Dedifferentiated amniotic fluid mesenchymal stem cell (primary cell): ENCODE results near the gene KCNN3.

Experiments used
- DNase-seq: peaks from one replicate; pipeline ENCODE4 v3.0.0-alpha.2; 2016; ENCODE audit errors: extremely low spot score

The KCNN3 gene

DNA sequence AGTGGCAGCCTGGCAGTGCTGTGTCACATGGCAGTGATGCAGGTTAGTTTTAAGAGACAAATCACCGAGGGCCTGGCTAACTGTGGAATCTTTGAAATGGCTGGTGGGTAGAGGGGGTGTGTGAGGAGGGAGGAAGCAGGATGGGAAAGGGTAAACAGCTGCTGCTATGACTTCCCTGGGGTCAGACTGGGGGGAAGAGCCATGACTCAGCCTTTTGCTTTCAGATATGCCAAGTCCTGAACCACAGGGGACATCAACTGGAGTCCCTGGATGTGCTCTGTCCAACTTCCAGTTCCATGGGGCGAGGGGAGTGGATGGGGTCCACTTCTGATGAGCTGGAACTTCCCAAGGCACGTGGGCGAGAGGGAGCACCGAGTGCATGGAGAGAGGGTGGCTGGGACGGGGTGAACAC, 141.0 kb downstream of the KCNN3 start:
- DNase-seq: no peak

DNA sequence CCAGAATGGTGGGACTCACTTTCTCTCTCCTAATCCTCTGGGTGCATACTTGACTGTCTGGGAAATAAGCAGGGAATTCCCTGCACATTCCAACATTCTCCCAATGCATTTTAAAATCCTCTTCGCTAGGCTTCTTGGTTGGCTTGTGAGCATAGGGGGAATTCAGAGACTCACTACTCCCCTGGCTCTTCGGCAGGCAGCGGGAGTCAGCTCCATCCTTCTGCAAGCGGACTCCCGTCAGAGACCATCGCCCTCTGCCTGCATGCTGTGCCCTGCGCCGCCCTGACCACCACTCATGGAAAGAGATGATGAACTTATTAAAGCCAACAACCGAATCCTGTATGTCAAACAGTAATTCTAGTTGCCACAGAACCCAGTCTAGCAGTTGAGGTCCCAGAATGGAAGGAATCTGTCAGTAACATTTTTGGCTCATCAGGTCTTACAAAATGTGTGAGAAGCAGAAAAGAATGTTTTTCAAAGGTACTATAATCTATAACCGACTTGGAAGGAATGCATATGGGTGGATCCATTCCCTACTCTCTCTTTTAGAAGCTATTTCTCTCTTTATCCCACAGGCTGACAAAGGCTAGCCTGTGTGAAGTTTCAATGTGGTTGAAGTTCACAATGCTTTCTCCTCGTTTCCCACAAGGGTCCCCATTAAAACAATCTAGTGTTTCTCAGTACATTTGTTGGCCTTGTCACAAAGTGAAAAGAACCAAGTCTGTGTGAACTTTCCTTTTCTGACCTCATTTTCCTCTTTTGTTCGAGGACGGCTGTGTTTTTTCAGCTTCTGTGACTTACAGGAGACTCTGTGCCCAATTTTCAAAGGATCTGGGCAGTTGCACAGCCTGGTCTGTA, 143.0 kb downstream of the KCNN3 start:
- DNase-seq: no peak

DNA sequence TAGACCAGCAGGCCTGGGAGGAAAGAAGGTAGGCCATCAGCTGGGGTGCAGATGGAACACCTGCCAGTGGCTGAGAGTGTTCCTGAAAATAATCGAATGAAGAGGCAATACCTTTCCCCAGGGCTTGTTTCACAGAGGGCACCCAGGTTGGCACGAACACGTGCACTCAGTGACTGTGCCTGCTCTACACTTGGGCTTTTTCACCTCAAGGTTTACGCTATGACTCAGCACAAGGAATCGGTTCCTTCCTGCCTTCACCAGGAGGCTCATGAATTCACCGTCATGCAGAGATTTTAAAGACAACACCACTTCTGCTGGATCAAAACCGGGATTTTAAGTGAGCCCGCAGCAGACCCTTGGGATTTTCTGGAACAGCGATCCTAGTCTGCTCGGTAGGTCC, 143.6 kb downstream of the KCNN3 start:
- DNase-seq: no peak

DNA sequence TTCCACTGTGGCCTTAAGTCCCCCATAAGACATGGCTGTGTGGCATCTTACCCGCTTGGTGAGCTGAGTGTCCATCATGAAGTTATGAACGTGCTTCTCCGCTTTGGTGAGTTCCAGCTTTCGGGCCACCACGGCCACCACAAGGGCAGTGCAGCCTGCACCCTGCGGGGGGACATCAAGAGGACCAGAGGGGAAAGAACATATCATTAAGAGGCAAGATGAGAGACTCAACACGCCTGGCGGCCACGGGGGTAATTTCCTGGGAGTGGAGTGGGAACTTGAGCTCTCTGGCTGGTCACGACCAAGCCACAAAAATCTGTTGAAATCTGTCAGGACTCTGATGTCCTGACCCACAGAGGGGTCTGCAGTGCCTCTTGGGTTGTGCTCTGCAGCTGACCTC, 144.2 kb downstream of the KCNN3 start:
- no peak for DNase-seq

DNA sequence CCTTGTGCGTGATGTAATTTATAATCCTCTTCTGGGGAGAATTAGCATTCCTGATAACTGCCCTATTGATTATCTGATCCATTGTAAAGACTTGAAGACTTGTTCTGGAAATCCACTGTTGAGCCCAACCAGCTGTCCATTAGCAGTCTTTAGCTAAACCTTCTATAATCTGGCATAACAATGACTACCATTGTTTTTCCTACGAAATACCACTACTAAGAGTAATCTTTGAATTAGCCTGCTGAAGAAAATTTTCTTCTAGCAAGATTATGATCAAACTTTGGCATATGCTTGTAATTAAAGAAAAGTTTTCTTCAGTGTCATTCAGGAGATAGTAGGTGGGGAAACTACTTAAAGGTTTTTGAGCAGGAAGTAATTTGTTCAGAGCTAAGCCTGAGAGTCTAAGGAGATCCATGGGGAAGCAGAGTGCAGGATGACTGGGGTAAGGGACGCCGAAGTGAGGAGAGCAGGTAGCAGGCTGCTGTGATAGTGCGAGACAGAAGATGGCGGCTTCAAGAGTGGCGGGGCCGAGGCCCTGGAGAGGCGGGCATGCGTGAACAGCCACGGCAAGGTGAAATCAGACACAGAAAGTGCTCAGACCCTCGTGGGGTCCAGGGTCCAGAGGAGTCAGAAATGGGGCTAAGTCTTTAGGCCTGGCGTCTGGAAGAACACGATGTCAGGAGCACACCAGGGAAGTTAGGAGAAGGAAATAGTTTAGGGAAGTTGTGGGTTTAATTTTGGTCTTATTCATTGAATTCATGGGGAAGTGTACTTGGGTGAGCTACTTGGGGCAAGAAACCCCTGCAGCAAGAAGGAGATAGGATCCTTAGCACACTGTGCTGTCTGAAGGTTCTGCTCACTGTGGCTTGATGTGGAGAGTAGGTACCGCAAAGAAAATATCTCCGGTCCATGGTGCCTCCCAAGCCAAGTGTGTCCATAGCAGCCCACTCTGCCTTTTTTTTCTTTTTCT, 149.5 kb downstream of the KCNN3 start:
- DNase-seq: no peak

DNA sequence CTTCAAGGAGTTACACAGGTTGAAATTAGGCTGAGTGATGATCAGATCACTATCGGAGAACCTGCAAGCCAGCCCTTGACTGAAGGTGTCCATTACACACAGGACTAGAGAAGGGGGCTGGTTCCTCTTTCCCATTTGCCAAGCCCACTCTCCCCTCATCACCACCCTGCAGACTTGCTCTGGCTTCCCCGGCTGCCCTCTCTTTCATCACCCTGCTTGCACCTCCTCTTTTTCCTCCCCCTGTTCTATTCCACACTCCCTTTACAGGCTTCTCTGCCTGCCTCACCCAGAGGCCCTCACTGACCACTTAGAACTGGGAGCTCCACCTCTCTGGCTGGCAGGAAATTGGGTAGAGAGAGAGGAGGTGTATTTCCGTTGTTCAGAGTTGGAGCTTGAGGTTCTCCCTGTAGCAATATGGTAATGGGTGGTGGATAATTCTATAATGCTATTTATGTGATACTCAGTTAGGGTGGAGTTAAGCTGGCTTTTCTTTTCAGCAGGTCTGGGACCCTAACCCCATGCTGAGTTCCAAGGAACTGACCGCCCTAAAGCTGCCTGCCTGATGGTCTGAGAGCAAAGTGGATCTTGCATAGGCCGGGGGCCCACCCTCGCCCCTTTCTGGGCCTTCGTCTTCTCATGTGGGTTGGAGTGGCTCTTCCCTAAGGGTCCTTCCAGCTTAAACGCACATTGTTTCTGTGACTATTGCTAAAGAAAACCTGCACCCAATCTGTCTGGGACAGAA, 150.3 kb downstream of the KCNN3 start:
- DNase-seq: no peak

DNA sequence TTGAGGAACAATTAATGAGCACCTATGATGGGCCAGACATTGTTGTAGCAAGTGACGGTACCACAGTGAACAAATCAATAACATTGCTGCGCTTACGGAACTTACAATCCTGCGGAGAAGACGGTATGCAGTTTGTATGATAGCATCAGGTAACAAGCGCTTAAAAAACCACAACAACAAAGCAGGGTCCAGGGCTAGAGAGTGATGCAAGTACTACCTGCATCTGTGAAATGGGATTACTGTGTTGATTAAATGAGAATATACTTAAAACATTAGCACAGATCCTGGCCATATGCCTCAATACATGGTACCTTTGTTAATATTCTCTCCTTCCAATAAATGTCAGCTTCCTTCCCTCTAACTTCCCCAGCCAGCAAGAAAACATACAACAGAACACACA, 151.5 kb downstream of the KCNN3 start:
- no peak for DNase-seq

DNA sequence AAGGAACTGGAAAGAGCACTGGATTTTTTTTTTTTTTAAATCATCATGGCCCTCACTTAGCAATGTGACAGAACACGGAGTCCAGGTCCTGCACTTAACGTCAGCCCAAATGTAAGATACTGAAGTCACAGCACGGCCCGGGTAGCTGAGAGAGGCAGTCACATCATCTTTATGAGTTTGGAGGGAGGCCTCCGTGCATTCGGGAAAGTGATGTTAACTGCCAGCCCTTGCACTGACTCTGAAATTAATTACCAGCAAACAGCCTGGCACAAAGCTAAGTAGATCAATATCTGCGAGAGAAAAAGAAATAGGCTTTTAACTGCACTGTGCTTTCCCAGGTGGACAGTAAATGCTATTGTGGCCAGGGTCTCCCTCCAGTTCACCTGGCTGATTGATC, 152.6 kb downstream of the KCNN3 start:
- DNase-seq: no peak

DNA sequence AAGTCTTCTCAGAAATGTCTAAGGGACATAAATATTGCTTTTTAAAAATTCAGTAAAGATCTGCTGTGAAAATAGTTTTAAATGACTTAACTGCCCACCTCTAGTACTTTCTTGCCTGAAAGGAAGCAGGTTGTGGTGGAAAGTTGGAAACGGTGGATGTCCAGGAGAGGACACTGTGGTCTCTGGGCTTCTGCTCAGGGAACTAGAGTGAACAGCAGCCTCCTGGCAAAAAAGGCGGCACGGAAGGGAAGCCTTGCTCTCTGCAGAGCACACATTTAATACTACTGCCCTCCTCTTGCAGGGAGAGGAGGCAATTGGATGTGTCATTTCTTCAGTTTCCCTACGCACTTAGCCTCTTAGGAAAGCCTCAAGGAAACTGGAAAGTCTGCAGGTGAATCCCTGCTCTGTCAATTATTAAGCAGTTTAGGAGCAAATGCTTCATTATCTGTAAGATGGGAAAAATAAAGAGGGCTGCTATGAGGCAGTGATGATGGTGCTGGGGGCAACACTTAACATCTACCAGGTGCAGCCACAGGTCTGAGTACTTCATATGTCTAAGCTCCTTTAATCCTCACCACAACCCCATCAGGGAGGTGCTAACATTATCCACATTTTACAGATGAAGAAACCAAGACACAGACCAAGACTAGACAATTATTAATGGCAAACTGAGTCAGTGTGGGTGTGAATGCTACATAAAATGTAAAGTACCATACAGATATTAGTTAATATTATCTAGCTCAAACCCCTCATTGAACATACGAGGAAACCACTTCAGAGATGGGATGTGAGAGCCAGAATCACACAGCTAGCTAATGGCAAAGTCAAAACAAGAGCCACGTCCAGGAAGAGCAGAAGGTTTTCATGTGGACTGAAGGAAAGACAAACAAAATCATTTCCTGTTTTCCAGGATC, 153.2 kb downstream of the KCNN3 start:
- no peak for DNase-seq

DNA sequence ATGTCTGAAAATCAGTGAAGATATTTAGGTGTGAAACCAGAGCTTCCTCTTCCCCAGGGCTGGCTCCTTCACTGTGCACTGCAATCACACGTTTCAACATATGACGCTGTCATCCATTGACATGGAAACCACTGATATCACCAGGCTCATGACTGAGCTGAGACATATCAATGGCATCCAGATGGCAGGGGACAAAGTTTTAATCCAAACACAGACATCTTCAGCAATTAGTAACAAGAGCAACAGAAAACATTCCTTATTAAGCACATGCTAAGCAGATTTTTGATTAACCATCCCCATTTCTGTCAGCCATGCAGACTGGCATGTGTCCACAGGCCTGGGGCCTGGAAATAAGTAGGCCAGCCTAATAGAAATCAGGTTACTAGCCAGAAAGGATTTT, 154.1 kb downstream of the KCNN3 start:
- DNase-seq: no peak

DNA sequence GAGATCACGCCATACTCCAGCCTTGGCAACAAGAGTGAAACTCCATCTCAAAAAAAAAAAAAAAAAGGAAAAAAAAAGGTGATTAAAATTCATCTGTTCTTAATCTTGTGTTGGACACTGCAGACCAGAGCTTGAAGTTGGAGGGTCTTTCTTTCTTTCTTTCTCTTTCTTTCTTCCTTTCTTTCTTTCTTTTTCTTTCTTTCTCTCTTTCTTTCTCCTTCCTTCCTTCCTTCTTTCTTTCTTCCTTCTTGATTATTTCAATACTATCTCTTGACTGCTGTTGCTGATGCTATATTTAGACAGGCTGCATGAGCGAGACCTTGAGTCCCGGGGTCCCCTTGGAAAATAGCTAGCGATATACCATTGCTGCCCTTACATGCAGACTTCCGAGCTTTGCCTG, 154.7 kb downstream of the KCNN3 start:
- no peak for DNase-seq

DNA sequence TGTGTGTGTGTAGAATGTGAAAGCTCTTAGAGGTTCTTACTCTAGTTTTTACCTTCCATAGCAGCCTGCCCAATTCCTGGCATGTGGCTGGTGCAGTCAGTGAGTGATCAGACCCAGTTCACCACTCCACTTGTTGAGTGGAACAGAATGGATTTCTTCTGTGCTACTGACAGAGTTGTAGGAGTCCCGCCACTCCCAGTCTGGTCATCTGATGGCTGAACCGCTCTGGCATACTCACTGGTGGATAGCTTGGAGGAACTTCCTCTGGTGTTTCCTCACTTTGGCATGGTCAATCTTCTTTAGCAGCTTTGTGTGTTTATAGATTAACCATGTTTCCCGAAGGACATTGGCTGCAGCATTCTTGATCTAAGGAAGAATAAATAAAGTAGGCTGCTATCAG, 155.4 kb downstream of the KCNN3 start:
- DNase-seq: no peak

DNA sequence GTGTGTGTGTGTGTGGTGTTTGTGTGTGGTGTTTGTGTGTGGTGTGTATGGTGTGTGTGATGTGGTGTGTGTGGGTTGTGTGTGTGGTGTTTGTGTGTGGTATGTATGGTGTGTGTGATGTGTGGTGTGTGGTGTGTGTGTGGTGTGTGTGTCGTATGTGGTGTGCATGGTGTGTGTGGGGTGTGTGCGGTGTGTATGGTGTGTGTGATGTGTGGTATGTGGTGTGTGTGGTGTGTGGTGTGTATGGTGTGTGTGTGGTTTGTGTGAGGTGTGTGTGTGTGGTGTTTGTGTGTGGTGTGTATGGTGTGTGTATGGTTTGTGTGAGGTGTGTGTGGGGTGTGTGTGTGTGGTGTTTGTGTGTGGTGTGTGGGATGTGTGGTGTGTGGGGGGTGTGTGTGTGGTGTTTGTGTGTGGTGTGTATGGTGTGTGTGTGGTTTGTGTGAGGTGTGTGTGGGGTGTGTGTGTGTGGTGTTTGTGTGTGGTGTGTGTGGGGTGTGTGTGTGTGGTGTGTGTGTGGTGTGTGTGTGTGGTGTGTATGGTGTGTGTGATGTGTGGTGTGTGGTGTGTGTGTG, 155.9 kb downstream of the KCNN3 start:
- DNase-seq: no peak

DNA sequence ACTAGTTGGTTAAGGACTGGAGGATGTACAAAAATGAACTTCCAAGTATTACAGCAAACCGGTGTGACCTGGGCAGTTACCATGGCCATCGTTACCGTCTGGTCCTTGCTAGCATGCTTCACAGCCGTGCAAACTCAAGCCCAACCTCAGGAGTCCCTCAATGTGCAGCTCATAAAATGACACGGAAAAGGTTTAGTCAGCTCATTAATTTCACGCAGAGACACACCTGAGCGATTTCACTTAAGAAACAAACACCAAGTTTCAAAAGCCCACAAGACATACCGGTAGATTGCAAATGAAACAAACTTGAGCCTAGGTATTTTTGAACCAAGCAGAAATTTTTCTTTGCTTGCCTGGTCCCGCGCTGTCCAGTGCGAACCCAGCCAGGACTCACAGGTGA, 157.1 kb downstream of the KCNN3 start:
- no peak for DNase-seq

DNA sequence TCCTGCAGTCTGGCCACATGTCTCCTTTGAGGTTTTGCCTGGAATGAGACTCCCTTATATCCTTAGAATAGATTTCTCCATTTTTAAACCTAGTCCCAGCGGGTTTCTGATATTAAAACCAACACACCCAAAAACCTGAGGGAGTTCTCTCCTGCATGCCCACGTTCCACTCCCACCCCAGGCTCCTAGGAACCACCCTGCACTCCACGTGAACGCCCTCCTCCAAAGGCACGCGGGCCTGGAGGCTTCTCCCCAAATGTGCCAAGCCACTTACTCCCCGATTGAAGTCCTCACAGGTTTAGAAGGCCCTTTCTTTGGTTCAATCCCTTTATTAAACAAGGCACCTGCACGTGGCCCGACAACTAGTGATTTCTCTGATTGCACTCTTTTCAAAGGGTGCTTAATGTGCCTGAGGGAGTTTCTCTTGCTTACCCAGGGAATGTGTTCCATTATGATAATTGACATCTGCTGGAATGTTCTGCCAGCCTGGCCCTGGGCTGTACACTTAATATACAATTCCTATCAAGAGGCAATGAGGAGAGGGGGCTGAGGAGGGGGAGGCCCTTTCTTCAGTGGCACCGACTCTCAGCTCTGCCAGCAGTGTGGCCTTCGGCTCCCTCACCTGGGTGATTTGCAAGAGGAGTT, 157.8 kb downstream of the KCNN3 start:
- DNase-seq: no peak

DNA sequence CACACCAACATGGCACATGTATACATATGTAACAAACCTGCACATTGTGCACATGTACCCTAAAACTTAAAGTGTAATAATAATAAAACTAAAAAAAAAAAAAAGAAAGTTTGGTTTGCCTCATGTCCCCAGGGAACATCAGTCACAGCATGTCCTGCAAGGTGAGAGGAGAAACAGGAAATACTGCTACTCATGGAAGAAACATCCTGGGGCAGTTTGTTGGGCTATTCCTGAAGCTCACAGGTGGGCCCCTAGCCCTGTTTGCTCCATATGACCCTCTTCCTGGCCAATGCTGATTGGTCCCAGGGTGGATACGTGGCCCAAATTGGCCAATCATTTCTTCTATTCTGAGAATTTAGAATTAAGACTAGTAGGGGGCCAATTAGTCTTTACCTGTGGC, 158.7 kb downstream of the KCNN3 start:
- DNase-seq: no peak

DNA sequence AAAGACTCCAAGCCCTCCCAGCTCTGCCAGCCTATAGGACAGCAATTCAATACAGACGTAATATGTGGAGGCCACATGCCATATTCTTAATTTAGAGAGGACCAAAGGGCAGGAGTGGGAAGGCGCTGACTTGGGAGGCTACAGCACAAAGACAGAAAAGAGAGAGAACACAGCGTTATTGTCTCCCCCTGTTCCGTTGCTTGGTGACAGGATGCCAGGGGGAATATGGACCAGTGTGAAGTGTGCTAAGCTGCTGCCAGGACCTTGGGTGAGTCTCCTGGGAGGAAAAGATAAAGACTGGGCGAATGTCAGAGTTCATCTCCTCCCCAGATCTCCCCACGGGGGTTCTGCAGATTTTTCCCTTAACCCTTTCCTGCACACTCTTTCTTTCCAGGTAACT, 160.0 kb downstream of the KCNN3 start:
- DNase-seq: no peak

DNA sequence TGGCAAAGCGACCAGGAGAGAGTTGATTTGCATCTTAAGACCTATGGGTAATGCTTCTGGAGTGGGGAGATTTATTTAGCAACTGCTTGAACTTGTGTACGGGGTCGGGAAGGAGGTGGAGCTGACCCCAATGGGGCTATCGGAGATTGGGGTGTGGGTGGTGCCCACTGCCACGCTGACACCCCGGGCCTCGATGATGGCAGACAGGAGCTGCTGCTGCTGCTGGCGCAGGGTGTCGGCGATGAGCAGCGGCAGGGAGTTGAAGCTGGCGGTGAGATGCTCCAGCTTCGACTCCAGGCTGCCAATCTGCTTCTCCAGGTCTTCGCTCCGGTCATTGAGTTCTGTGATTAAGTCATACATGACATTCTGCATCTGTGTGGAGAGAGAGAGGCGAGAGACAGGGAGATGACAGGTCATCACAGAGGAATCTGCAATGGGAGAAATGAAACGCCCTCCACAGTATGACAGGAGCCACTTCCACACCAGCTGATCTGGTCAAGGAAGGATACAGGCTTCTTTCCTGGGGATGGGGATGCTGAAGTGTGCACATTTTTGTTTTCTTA, 162.1 kb downstream of the KCNN3 start:
- DNase-seq: no peak

DNA sequence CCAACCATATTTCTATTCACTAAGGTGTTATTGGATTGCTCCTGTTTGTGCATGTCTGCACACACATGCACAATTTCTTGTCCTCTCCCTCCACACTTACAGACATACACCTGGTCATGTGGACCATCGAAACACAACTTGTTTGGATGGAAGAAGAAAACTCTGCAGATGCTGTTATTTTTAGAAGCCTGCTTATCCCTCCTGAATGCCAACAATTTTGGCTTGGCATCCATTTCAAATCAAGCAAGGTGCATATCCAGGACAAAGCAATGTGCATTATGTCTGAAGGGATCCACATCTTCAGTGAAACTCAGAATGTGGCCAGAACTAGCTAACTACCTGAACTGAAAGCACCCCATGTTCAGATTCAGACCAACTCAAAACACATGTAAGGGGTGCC, 163.2 kb downstream of the KCNN3 start:
- no peak for DNase-seq

DNA sequence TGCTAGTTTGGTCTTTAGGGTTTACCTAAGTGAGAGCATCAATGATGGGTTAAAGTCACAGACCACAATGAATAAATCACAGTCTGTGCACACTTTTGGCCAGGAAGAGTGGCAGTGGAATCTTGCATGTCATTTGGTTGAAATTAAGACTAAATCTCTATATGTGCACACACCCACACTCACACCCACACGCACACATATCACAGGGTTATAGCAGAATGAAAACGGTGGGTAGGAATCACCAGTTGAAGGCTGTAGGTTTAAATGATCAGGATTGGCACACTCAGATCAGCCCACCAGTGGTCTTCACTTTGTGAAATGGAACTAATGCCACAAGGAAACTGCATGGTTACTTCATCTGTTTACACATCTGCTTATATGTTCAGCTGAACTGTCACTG, 164.5 kb downstream of the KCNN3 start:
- DNase-seq: no peak
